CD4-positive, alpha-beta T cell (primary cell): ENCODE results near the gene MAPK11. TPM values are rescaled to one million over a fixed set of nuclear protein-coding genes. Genes with fewer than 3 reads are reported as not detected.

Experiments
- ATAC-seq: fragments of 200-7000 bp; cut with Tn5 transposase; one replicate; pipeline ENCODE4 v1.10.0; 2022; ENCODE audit warnings: mild to moderate bottlenecking; ENCODE audit not compliant: poor library complexity
- CTCF ChIA-PET: fragments of 350-600 bp; sonication (Branson Sonifier 250); formaldehyde crosslinking; loops from one replicate; lab custom pipeline; 2021; ENCODE audit warnings: antibody characterized with exemption, inconsistent platforms; lab: Charles Lee
- POLR2A ChIA-PET: fragments of 350-600 bp; sonication (Branson Sonifier 250); formaldehyde crosslinking; loops from one replicate; lab custom pipeline; 2021; ENCODE audit warnings: antibody characterized with exemption, inconsistent platforms; lab: Charles Lee
- DNase-seq, 14 experiments: peaks; one replicate each; pipeline ENCODE4 v3.0.0-alpha.2; 2013 to 2020; ENCODE audit warnings: mixed read lengths in 2 of 14
- H3K27ac ChIP-seq, 2 donors: one replicate each; pipeline versions ENCODE4 v1.5.1 to v1.7.0; 2013; ENCODE audit warnings: low read length in 2 of 2, low read depth in 1 of 2, mild to moderate bottlenecking in 1 of 2
- H3K27me3 ChIP-seq, 2 experiments: 1 replicate in 1 of 2; 2 replicates in 1 of 2; pipeline versions ENCODE4 v1.6.1 to v1.7.0; 2013; ENCODE audit warnings: low read length in 2 of 2, control low read depth in 1 of 2, mild to moderate bottlenecking in 1 of 2, moderate library complexity in 1 of 2; ENCODE audit not compliant: insufficient read depth in 2 of 2, control insufficient read depth in 1 of 2
- H3K36me3 ChIP-seq: one replicate; pipeline ENCODE4 v1.6.1; 2013; ENCODE audit warnings: low read length, control low read depth; ENCODE audit not compliant: insufficient read depth
- H3K4me1 ChIP-seq: one replicate; pipeline ENCODE4 v1.6.1; 2013; ENCODE audit warnings: low read length, control low read depth; ENCODE audit not compliant: insufficient read depth
- H3K4me3 ChIP-seq: one replicate; pipeline ENCODE4 v1.5.1; 2013; ENCODE audit warnings: mild to moderate bottlenecking, low read length, moderate library complexity
- H3K9me3 ChIP-seq, 2 experiments: 1 replicate in 1 of 2; 2 replicates in 1 of 2; pipeline versions ENCODE4 v1.6.1 to v1.7.0; 2013; ENCODE audit warnings: low read length in 2 of 2, mild to moderate bottlenecking in 2 of 2, control low read depth in 1 of 2, moderate library complexity in 1 of 2; ENCODE audit not compliant: control insufficient read depth in 1 of 2, insufficient read depth in 1 of 2
- H3K27ac Mint-ChIP-seq: one replicate; pipeline ENCODE4 v1.8.0; 2020; ENCODE audit warnings: mixed read lengths
- H3K27me3 Mint-ChIP-seq: one replicate; pipeline ENCODE4 v1.8.0; 2021; ENCODE audit warnings: mixed read lengths
- H3K36me3 Mint-ChIP-seq: one replicate; pipeline ENCODE4 v1.8.0; 2021; ENCODE audit warnings: low read depth, mixed read lengths
- H3K4me1 Mint-ChIP-seq: one replicate; pipeline ENCODE4 v1.8.0; 2021; ENCODE audit warnings: low read depth, mixed read lengths
- H3K4me3 Mint-ChIP-seq: one replicate; pipeline ENCODE4 v1.8.0; 2020; ENCODE audit warnings: mild to moderate bottlenecking, mixed read lengths
- H3K9me3 Mint-ChIP-seq: one replicate; pipeline ENCODE4 v1.8.0; 2020; ENCODE audit warnings: mixed read lengths
- intact Hi-C, 2 experiments: fragments of 100-400 bp; cut with DNase I in 1 of 2; cut with micrococcal nuclease in 1 of 2; formaldehyde crosslinking; loops; one replicate each; pipeline versions ENCODE4 v1.15.1 to v1.9.0; 2023 to 2025; cut with DNase I, micrococcal nuclease
- total RNA-seq, 174 experiments: library from RNA in 2 of 174; stranded (reverse) in 2 of 174; gene quantifications; one replicate each; pipeline ENCODE4 v1.2.3 and lab custom pipeline; 2021 to 2026
- TF ChIP-seq, protein P1 (sequence below): fragments of 200-600 bp; IDR thresholded peaks from one replicate; pipeline ENCODE4 v1.8.0; 2022; ENCODE audit warnings: antibody characterized with exemption, mild to moderate bottlenecking

The MAPK11 gene
- total RNA-seq, 2 experiments from 2014 or later: 4.2 to 4.9 TPM

- no peak overlapping the region for H3K27ac Mint-ChIP-seq
- TF ChIP-seq, protein P1, sequence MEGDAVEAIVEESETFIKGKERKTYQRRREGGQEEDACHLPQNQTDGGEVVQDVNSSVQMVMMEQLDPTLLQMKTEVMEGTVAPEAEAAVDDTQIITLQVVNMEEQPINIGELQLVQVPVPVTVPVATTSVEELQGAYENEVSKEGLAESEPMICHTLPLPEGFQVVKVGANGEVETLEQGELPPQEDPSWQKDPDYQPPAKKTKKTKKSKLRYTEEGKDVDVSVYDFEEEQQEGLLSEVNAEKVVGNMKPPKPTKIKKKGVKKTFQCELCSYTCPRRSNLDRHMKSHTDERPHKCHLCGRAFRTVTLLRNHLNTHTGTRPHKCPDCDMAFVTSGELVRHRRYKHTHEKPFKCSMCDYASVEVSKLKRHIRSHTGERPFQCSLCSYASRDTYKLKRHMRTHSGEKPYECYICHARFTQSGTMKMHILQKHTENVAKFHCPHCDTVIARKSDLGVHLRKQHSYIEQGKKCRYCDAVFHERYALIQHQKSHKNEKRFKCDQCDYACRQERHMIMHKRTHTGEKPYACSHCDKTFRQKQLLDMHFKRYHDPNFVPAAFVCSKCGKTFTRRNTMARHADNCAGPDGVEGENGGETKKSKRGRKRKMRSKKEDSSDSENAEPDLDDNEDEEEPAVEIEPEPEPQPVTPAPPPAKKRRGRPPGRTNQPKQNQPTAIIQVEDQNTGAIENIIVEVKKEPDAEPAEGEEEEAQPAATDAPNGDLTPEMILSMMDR: no peak
- H3K36me3 ChIP-seq: peaks cover 51% of the 10 kb centered on the region
These were observed 41.8 kb downstream of the MAPK11 start for GRCh38 chr22:50228366-50228765.

DNA sequence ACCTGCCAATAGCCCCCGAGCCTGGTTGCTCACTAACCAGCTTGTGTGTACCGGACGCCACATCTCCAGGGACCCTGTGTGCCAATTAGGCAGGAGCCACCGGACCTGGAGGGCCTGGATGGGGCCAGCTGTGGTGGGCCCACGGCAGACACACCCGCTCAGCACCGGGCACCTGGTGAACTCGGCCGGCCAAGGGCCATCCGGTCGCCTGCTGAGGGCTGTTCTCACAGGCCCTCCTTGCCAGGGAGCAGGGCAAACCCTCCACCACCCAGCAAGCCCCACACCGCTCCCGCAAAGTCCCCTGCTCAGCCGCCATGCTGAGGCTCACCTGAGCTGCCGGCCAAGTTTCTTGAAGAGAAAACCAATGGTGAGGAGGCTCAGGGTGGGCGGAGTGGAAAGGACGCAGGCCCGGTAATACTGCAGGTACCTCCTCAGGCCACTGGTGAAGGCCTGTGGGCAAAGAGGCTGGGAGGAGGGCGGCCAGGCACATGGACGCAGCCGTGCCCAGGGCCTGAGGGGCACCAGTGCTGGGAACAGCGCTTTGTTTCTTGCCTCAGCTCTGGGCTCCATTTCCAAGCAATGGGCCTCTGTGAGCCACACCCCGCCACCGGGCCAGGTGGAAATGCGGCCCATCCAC, 42.5 kb downstream of the MAPK11 start:
- DNase-seq (peak in 1 of 14 experiments; percentile 23), ATAC-seq (no peak)
- Histone ChIP-seq H3K4me1 (no peaks in the 10 kb centered on the region), H3K9me3 (no peaks in the 10 kb centered on the region), H3K36me3 (peaks cover 52% of the 10 kb centered on the region), H3K27ac (no peak overlapping the region), H3K4me3 (no peak overlapping the region), H3K27me3 (no peaks in the 10 kb centered on the region)
- TF ChIP-seq, protein P1: no peak
- Mint-ChIP-seq H3K36me3 (peaks cover 58% of the 10 kb centered on the region), H3K4me3 (no peak overlapping the region), H3K4me1 (peaks cover 4% of the 10 kb centered on the region), H3K27me3 (no peaks in the 10 kb centered on the region), H3K9me3 (no peaks in the 10 kb centered on the region), H3K27ac (no peak overlapping the region)
- intact Hi-C loops: no loop called here
- ChIA-PET CTCF (no interaction called here), POLR2A (no interaction called here)

More at GRCh38 chr22:50228366-50228765, 41.8 kb downstream of the MAPK11 start:
- peaks cover 4% of the 10 kb centered on the region for H3K4me1 Mint-ChIP-seq
- peaks cover 58% of the 10 kb centered on the region for H3K36me3 Mint-ChIP-seq
- DNase-seq: no peak
- intact Hi-C loops: no loop called here
- Histone ChIP-seq H3K4me1 (no peaks in the 10 kb centered on the region), H3K27me3 (no peaks in the 10 kb centered on the region), H3K4me3 (no peak overlapping the region), H3K27ac (no peak overlapping the region), H3K9me3 (no peaks in the 10 kb centered on the region)
- H3K9me3 Mint-ChIP-seq: no peaks in the 10 kb centered on the region
- no peaks in the 10 kb centered on the region for H3K27me3 Mint-ChIP-seq
- ChIA-PET CTCF (no interaction called here), POLR2A (no interaction called here)
- no peak overlapping the region for H3K4me3 Mint-ChIP-seq
- no peak for ATAC-seq

GRCh38 chr22:50226875-50227165, 43.4 kb downstream of the MAPK11 start:
- ATAC-seq (no peak), DNase-seq (no peak)
- H3K36me3 Mint-ChIP-seq: peaks cover 63% of the 10 kb centered on the region
- no peaks in the 10 kb centered on the region for H3K27me3 Mint-ChIP-seq
- CTCF ChIA-PET: no interaction called here
- no peaks in the 10 kb centered on the region for H3K4me1 ChIP-seq
- POLR2A ChIA-PET: no interaction called here
- peaks cover 4% of the 10 kb centered on the region for H3K4me1 Mint-ChIP-seq
- H3K9me3 Mint-ChIP-seq: no peaks in the 10 kb centered on the region
- TF ChIP-seq, protein P1: no peak
- intact Hi-C loops: no loop called here
- H3K9me3 ChIP-seq: no peaks in the 10 kb centered on the region
- no peaks in the 10 kb centered on the region for H3K27me3 ChIP-seq
- no peak overlapping the region for H3K27ac Mint-ChIP-seq
- no peak overlapping the region for H3K4me3 Mint-ChIP-seq
- H3K27ac ChIP-seq: no peak overlapping the region
- peaks cover 60% of the 10 kb centered on the region for H3K36me3 ChIP-seq
- H3K4me3 ChIP-seq: no peak overlapping the region
